Astrocyte of the cerebellum (primary cell): ENCODE measurements around the gene PCNT.
"Not testable (repeated sequence)": the region's sequence is repeated elsewhere in the genome, so short reads cannot be mapped to it uniquely, and the experiment has no call there.

Experiments used
- DNase-seq: peaks from one replicate; pipeline ENCODE4 v3.0.0-alpha.2; 2011; ENCODE audit warnings: low read depth
- H3K4me3 ChIP-seq: 2 replicates; pipeline ENCODE4 v1.5.1; 2011; ENCODE audit warnings: mild to moderate bottlenecking, low read depth, low read length, moderate library complexity
- in situ Hi-C: cut with HindIII; loops from 2 replicates; pipeline ENCODE4 v1.10.0; 2017; ENCODE audit warnings: low sequenced_read_pairs
- TF ChIP-seq, protein P1 (sequence below): IDR thresholded peaks from 2 replicates; pipeline ENCODE4 v1.5.1; 2012; ENCODE audit warnings: low read length, low read depth, moderate library complexity, mild to moderate bottlenecking; ENCODE audit errors: missing control alignments

Gene PCNT

GRCh38 chr21:46448108-46448507, 124.2 kb downstream of the PCNT start:
- DNase-seq = no peak
- no peak overlapping the region for H3K4me3 ChIP-seq
- TF ChIP-seq, protein P1, sequence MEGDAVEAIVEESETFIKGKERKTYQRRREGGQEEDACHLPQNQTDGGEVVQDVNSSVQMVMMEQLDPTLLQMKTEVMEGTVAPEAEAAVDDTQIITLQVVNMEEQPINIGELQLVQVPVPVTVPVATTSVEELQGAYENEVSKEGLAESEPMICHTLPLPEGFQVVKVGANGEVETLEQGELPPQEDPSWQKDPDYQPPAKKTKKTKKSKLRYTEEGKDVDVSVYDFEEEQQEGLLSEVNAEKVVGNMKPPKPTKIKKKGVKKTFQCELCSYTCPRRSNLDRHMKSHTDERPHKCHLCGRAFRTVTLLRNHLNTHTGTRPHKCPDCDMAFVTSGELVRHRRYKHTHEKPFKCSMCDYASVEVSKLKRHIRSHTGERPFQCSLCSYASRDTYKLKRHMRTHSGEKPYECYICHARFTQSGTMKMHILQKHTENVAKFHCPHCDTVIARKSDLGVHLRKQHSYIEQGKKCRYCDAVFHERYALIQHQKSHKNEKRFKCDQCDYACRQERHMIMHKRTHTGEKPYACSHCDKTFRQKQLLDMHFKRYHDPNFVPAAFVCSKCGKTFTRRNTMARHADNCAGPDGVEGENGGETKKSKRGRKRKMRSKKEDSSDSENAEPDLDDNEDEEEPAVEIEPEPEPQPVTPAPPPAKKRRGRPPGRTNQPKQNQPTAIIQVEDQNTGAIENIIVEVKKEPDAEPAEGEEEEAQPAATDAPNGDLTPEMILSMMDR = no peak
- in situ Hi-C loops = no loop called here

- in situ Hi-C loops, DNase-seq, H3K4me3 ChIP-seq: not testable (repeated sequence)
These were observed 124.9 kb downstream of the PCNT start for GRCh38 chr21:46448855-46449254.

DNA sequence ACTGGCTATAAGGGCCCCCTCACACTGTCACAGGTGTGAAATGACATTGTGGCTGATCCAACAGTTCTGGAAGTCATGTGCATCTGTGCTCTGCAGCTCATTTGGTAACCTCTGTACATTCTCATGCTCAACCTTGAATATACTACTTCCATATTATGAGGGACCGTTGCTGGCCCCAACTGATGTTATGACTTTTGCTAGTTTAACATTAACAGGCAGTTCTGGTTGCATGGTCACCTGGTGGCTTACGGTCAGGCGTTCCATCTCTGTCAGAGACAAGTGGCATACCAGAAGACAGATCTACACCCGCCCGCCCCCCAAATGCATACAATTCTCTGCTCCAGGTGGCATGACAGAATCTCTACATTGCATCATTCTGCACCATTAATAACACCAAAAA, 128.8 kb downstream of the PCNT start:
- DNase-seq = no peak
- TF ChIP-seq, protein P1 = no peak
- H3K4me3 ChIP-seq = no peak overlapping the region
- in situ Hi-C loops = no loop called here

- no peak for DNase-seq
- in situ Hi-C loops = no loop called here
- TF ChIP-seq, protein P1 = no peak
- no peak overlapping the region for H3K4me3 ChIP-seq
These were observed 130.2 kb downstream of the PCNT start for GRCh38 chr21:46454142-46454541.

DNA sequence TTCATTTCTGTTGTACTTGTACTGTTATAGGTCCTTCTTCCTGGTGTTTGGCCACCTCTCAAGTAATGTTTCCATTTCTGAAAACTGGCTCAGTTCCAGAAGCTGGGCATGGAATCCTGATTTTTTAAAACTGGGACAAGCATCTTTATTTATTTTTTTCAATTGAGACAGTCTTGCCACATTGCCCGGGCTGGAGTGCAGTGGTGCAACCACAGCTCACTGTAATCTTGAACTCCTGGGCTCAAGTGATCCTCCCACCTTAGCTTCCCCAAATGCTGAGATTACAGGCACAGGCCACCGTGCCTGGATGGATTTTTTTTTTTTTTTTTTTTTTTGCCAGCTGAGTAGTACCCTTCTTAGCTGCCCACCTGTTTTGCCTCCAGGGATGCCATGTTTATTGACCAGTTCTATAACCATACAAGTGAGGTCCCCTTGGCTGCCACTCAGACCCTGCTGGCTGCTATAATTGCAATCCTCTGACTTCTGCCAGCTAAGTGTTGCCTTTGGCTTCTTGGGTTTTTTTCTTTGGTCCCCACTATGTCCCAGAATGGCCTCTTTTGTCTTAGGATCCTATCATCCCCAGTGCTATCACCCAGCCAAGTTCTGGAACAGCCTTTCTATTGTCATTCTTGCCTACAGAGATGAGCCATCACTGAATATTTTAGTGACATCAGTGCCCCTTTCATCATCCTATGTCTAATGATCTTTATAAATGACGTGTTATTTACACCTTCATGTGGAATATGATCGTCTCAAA, 130.9 kb downstream of the PCNT start:
- in situ Hi-C loops = no loop called here
- DNase-seq = no peak
- TF ChIP-seq, protein P1 = no peak
- H3K4me3 ChIP-seq = no peak overlapping the region

DNA sequence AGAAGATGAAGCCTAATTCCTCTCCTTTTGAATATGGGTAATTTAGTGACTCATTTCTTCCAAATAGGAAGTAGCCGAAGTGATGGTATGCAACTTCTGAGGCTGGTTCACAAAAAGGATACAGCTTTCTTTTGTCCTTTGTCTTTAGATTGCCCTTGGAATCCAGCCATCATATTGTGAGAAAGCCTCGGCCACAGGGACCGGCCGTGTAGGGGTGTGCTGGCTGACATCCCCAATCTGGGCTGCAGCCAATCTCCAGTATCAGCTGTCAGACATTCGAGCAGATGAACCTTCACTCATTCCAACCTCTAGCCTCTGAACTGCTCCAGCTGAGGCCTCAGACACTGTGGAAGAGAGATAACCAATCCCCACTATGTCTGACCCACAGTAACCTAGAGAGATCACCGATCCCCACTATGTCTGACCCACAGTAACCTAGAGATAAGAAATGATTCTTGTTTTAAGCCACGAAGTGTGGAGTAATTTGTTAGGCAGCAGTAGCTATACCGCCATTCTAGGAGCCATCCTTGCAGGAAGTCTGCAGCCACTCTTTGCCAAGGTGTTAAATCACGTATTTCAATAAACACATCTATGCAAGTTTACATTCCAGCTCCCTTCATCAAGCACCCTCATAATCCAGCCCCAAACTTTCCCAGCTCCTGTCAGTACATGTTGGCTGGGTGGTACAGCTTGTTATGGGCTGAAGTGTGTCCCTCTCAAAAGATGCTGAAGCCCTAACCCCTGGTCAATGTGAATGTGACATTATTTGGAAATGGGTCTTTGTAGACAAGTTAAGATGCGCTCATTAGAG, 131.8 kb downstream of the PCNT start:
- H3K4me3 ChIP-seq = no peak overlapping the region
- TF ChIP-seq, protein P1 = no peak
- DNase-seq = peak; percentile 39
- in situ Hi-C loops = no loop called here

DNA sequence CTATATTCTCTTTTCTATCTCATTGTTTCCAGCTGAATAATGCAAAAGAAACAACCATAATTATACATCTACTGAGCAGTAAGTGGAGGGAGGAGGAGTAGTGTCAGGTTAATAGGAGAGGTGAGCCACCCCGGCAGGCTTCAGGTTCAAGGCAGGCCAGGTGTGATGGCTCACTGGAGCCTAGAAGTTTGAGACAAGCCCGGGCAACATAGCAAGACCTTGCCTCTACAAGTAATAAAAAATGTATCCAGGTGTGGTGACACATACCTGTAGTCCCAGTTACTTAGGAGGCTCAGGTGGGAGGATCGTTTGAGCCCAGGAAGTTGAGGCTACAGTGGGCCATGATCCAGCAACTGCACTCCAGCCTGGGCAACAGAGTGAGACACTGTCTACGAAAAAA, 132.8 kb downstream of the PCNT start:
- no peak overlapping the region for H3K4me3 ChIP-seq
- in situ Hi-C loops = no loop called here
- TF ChIP-seq, protein P1 = no peak
- DNase-seq = no peak
